Tibial nerve (tissue), 4 donors: Measurements from ENCODE around the gene DGKI.

ENCODE experiments used
- CTCF ChIP-seq, 5 experiments: fragments of 200-600 bp in 3 of 5; fragments of 450-650 bp in 2 of 5; sonication (generic) in 3 of 5; IDR thresholded peaks; one replicate each; pipeline ENCODE4 v1.5.1; 2016 to 2019; ENCODE audit warnings: antibody characterized with exemption in 5 of 5, mild to moderate bottlenecking in 3 of 5, moderate library complexity in 2 of 5
- EP300 ChIP-seq, 2 donors: sonication (generic); formaldehyde crosslinking; IDR thresholded peaks; one replicate each; pipeline ENCODE4 v1.6.1; 2017; ENCODE audit warnings: antibody characterized with exemption in 2 of 2, mild to moderate bottlenecking in 1 of 2

GRCh38 chr7:137691566-137691965, 155.2 kb downstream of the DGKI start:
- TF ChIP-seq CTCF (IDR thresholded peaks at IDR 0.05) (no peak), EP300 (IDR thresholded peaks at IDR 0.05) (no peak)
